Liver (tissue), 3 donors: ENCODE data around the gene THTPA.

Source experiments
- ATF3 ChIP-seq: IDR thresholded peaks from 2 replicates; pipeline ENCODE4 v1.6.1; 2016; ENCODE audit warnings: antibody characterized with exemption
- CTCF ChIP-seq: fragments of 150-350 bp; IDR thresholded peaks from 2 replicates; pipeline ENCODE4 v1.5.1; 2017; ENCODE audit warnings: improper control_type of control experiment, low read depth, low read length; ENCODE audit not compliant: missing input control
- EGR1 ChIP-seq, 2 donors: IDR thresholded peaks; 2 replicates each; pipeline ENCODE4 v1.6.1; 2016 to 2018; ENCODE audit warnings: antibody characterized with exemption in 2 of 2, low read depth in 2 of 2
- JUND ChIP-seq, 2 donors: IDR thresholded peaks; 2 replicates each; pipeline ENCODE4 v1.6.1; 2016; ENCODE audit warnings: antibody characterized with exemption in 2 of 2
- RAD21 ChIP-seq, 2 donors: IDR thresholded peaks; 2 replicates each; pipeline ENCODE4 v1.6.1; 2016; ENCODE audit warnings: antibody characterized with exemption in 2 of 2, mild to moderate bottlenecking in 2 of 2
- TAF1 ChIP-seq: conservative IDR thresholded peaks from 2 replicates; pipeline ENCODE4 v1.6.1; 2016; ENCODE audit warnings: antibody characterized with exemption, mild to moderate bottlenecking
- YY1 ChIP-seq: IDR thresholded peaks from 2 replicates; pipeline ENCODE4 v1.6.1; 2016; ENCODE audit warnings: antibody characterized with exemption, mild to moderate bottlenecking
- donor health status: healthy.
- donor health status: healthy.

GRCh38 chr14:23603103-23603502, 47.0 kb downstream of the THTPA start:
- no peak for TF ChIP-seq CTCF
- TF ChIP-seq EGR1 (IDR thresholded peaks at IDR 0.05; ENCODE audit: low read depth in 2 of 2) = no peak
- no peak for TF ChIP-seq RAD21 (IDR thresholded peaks at IDR 0.05)
- no peak for TF ChIP-seq ATF3
- no peak for TF ChIP-seq YY1
- no peak for TF ChIP-seq JUND (IDR thresholded peaks at IDR 0.05)
- TF ChIP-seq TAF1 = no peak
